K562 (cell line): ENCODE data around the gene GNAI1.

ENCODE experiments used
- ARID4B ChIP-seq: sonication (generic); formaldehyde crosslinking; IDR thresholded peaks from 2 replicates; pipeline ENCODE4 v1.8.0; 2022; ENCODE audit warnings: mild to moderate bottlenecking, missing genetic modification reagents
- CTCF ChIP-seq, 3 experiments: IDR thresholded peaks in 2 of 3; conservative IDR thresholded peaks in 1 of 3; 2 replicates each; pipeline ENCODE4 v1.5.1; 2011 to 2012; ENCODE audit warnings: low read length in 3 of 3, mild to moderate bottlenecking in 3 of 3, control low read depth in 2 of 3, improper control_type of control experiment in 1 of 3, inconsistent platforms in 1 of 3, low read depth in 1 of 3, mixed read lengths in 1 of 3, moderate library complexity in 1 of 3; ENCODE audit not compliant: insufficient read depth in 2 of 3
- MAFG ChIP-seq: fragments of 450-650 bp; conservative IDR thresholded peaks from 2 replicates; pipeline ENCODE4 v1.6.1; 2016; ENCODE audit warnings: missing genetic modification characterization, missing compliant biosample characterization
- MYC ChIP-seq, 2 experiments: fragments of 250-450 bp in 1 of 2; sonication (Bioruptor Pico) in 1 of 2; IDR thresholded peaks; 2 replicates each; pipeline versions ENCODE4 v1.5.1 to v1.6.1; 2012 to 2021; ENCODE audit warnings: low read depth in 2 of 2, borderline replicate concordance in 1 of 2, improper control_type of control experiment in 1 of 2, low read length in 1 of 2, mild to moderate bottlenecking in 1 of 2, moderate library complexity in 1 of 2
- POLR2A ChIP-seq: fragments of 450-650 bp; conservative IDR thresholded peaks from 2 replicates; pipeline ENCODE4 v1.6.1; 2016
- POLR2AphosphoS5 ChIP-seq: IDR thresholded peaks from 2 replicates; pipeline ENCODE4 v1.6.1; 2011; ENCODE audit warnings: mild to moderate bottlenecking, low read depth, low read length, moderate library complexity; ENCODE audit not compliant: control insufficient read depth, insufficient read depth
- SMARCC2 ChIP-seq: fragments of 450-650 bp; IDR thresholded peaks from 2 replicates; pipeline ENCODE4 v1.6.1; 2017; ENCODE audit warnings: antibody characterized with exemption, moderate library complexity, mild to moderate bottlenecking, low read depth

GRCh38 chr7:80097756-80098155 is 36.9 kb upstream of the GNAI1 start:
- TF ChIP-seq CTCF (IDR thresholded peaks at IDR 0.05 in 2 of 3, conservative IDR thresholded peaks at IDR 0.05 in 1 of 3; ENCODE audit: insufficient read depth in 2 of 3, low read depth in 1 of 3, low read length in 3 of 3) = no peak
- TF ChIP-seq POLR2AphosphoS5 = no peak
- TF ChIP-seq POLR2A = no peak
- no peak for TF ChIP-seq SMARCC2
- no peak for TF ChIP-seq ARID4B (CRISPR knock-in tag)
- TF ChIP-seq MAFG (tag) = no peak
- TF ChIP-seq MYC (IDR thresholded peaks at IDR 0.05; ENCODE audit: low read depth, low read length) = no peak
- no peak for TF ChIP-seq MYC (CRISPR knock-in tag; IDR thresholded peaks at IDR 0.05; ENCODE audit: borderline replicate concordance, low read depth)
